Esophagus mucosa (tissue), 1 donor: ENCODE results near the gene UGT1A3. TPM values are rescaled to one million over a fixed set of nuclear protein-coding genes. Genes with fewer than 3 reads are reported as not detected.
"Not testable (repeated sequence)": the region's sequence is repeated elsewhere in the genome, so short reads cannot be mapped to it uniquely, and the experiment has no call there.

ENCODE experiments used
- ATAC-seq: fragments of 200-7000 bp; cut with Tn5 transposase; one replicate; pipeline ENCODE4 v1.9.1; 2020
- total RNA-seq: library from RNA; stranded (reverse); gene quantifications from one replicate; pipeline ENCODE4 v1.2.4, GENCODE V29; 2023
- donor health status: DM: yes; HTN: yes; CAD: no.

The UGT1A3 gene
- total RNA-seq, 1 donor from 2014 or later = 0.28 TPM

DNA sequence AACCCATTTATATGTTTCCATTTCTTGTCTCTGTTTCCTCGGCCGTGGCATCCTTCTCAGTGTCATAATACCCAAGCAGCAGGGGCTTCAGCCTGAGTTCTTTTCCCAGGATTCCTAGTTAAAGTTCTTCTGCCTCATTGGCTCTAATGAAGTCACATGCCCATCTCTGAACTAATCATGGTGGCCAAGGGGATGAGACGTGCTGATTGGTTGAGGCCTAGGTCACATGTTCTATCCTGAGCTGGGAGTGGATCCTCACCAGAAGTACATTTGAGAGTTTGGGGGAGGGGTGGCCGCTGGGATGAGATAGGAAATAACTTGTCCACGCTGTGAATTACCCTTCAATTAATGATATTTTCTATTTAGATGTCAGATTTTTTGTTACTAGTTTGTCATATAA is 19.9 kb upstream of the UGT1A3 start:
- no peak for ATAC-seq

DNA sequence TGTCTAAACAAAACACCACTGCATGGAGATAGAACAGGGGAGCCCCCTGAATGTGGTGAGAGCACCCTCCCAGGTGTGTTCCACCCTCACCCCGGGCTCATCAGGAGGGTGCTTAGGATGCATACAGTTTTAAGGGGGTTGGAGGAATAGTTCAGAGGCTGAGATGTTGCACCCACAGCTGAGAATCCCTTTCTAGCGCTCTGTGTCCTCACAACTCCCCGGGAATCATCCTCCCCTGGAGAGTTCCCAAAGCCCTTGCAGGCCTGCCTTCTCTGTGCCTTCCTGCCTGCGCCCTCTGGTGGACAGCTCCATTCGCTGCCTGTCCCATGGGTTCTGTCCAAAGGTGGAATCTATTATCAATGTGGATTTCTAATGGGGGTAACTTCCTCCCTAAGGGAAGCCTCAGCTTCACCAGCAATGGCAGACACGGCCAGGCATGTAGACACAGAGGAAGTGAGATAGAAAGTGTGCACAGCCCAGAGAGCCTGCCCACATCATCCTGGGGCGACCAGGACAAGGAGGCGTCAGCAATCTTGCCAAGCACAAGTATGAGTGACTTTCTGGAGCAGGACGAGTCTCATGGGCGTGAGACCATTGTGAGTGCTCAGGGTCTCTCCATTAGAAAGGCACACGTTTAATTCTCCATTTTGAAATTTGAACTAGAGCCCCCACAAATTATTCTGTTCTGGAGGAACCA is 17.4 kb upstream of the UGT1A3 start:
- ATAC-seq = peak; percentile 87

DNA sequence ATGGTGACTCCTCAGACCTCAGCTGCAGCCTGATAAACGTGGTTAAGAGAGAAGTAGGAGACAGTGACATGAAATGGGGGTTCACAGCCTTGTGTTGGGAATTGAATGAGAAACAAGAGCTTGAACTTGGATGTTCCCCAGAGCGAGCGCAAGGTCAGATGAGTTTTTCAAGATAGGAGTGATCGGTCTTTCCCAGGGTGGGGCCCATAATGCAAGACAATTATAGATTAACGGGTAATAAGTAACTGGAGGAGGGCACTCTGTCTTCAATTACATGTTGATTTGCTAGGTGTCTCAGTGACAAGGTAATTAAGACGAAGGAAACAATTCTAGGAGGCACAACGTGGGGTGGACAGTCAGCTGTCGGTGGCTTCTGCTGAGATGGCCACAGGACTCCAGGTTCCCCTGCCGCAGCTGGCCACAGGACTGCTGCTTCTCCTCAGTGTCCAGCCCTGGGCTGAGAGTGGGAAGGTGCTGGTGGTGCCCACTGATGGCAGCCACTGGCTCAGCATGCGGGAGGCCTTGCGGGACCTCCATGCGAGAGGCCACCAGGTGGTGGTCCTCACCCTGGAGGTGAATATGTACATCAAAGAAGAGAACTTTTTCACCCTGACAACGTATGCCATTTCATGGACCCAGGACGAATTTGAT is 16.1 kb upstream of the UGT1A3 start, which contains the start of gene UGT1A5:
Gene UGT1A5 (plus strand): TSS at position 297 of the 651 bp plus-strand sequence. CDS start 85 bp downstream, at position 382.
- no peak for ATAC-seq

DNA sequence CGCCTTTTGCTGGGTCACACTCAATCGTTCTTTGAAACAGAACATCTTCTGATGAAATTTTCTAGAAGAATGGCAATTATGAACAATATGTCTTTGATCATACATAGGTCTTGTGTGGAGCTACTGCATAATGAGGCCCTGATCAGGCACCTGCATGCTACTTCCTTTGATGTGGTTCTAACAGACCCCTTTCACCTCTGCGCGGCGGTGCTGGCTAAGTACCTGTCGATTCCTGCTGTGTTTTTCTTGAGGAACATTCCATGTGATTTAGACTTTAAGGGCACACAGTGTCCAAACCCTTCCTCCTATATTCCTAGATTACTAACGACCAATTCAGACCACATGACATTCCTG is 15.6 kb upstream of the UGT1A3 start:
- ATAC-seq = no peak

DNA sequence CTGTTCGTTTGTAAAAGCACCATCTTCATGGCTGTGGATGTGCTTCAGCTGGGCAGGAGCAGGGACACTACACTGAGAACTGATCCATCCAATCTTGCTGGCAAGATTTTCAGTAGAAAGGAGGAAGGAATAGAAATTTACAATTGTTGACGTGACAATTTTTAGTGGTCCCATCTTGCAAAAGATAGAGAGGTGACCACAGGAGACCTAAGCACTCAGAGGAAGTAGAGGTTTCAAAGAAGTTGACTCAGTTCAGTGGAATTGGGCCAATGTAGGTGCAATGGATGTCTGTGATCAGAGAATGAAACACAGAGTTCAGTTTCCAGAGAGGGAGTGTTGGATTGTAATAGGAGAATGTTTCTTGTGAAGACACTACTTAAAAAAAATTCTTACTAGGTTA is 14.7 kb upstream of the UGT1A3 start:
- ATAC-seq = no peak

DNA sequence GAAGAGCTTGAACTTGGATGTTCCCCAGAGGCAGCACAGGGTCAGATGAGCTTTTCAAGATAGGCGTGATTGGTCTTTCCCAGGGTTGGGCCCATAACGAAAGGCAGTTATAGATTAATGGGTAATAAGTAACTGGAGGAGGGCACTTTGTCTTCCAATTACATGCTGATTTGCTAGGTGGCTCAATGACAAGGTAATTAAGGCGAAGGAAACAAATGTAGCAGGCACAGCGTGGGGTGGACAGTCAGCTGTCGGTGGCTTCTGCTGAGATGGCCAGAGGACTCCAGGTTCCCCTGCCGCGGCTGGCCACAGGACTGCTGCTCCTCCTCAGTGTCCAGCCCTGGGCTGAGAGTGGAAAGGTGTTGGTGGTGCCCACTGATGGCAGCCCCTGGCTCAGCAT is 10.3 kb upstream of the UGT1A3 start, which contains the start of gene UGT1A4:
Gene UGT1A4 (plus strand): TSS at position 185 of the 400 bp plus-strand sequence. CDS start 85 bp downstream, at position 270.
- ATAC-seq = no peak

DNA sequence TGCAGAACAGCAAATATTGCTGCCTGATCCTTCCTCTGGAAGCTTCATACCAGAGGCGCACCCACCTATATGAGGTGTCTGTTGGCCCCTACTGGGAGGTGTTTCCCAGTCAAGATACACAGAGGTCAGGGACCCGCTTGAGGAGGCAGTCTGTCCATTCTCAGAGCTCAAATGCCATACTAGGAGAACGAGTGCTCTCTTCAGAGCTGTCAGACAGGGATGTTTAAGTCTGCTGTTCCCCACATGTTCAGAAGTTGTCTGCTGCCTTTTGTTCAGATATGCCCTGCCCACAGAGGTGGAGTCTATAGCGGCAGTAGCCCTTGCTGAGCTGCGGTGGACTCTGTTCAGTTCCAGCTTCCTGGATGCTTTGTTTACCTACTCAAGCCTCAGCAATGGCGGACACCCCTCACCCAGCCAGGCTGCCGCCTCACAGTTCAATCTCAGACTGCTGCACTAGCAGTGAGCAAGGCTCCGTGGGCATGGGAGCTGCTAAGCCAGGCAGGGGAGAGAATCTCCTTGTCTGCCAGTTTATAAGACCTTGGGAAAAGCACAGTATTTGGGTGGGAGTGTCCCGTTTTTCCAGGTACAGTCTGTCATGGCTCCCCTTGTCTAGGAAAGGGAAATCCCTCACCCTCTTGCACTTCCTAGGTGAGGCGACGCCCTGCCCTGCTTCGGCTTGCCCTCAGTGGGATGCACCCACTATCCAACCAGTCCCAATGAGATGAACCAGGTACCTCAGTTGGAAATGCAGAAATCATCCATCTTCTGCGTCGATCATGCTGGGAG is 8.2 kb downstream of the UGT1A3 start:
- ATAC-seq = not testable (repeated sequence)

DNA sequence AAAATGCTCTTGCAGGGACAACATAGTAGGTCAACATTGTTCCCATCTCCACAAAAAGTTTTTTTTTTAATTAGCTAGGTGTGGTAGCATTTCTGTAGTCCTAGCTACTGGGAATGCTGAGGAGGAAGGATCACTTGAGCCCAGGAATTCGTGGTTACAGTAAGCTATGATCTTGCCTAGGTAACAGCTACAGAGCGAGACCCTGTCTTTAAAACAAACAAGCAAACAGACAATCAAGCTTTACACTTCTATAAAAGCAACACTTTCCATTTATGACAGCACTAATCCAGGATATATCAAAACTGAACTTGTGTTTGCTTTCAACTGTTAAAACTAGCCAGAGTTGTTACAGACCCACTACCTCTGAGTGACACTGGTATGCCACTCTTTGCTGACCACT is 12.0 kb downstream of the UGT1A3 start:
- no peak for ATAC-seq

DNA sequence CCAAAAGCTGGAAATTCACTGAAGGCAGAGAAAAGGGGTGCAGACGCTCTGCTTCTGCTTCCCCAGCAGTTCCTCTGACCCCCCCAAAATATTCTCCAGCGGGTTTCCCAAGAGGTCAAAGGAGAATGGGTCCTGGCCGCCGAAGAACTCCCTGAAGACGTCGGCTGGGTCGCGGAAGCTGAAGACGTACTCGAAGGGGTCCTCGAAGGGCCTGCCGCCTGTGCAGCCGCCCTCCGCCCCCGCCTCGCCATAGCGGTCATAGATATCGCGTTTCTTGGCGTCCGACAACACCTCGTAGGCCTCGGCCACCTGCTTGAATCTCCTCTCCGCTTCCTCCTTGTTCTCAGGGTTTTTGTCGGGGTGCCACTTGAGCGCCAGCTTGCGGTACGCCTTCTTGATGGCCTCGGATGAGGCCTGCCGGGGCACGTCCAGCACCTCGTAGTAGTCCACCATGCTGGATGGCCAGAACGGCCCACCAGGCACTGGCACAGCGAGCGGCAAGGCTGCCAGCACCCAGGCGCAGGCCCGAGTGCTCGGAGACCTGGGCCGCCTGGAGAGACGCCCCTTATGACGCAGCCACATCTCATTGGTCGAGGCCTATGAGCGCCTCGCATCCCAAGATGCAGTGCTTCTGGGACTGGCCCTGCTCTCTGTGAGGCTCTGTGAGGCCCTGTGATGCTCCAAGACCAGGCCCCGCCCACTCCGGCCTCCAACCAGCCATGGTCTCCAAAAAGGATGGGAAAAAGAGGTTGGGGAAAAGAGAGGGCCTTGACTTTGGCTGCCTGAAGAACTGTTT is 14.8 kb downstream of the UGT1A3 start:
- ATAC-seq = no peak

DNA sequence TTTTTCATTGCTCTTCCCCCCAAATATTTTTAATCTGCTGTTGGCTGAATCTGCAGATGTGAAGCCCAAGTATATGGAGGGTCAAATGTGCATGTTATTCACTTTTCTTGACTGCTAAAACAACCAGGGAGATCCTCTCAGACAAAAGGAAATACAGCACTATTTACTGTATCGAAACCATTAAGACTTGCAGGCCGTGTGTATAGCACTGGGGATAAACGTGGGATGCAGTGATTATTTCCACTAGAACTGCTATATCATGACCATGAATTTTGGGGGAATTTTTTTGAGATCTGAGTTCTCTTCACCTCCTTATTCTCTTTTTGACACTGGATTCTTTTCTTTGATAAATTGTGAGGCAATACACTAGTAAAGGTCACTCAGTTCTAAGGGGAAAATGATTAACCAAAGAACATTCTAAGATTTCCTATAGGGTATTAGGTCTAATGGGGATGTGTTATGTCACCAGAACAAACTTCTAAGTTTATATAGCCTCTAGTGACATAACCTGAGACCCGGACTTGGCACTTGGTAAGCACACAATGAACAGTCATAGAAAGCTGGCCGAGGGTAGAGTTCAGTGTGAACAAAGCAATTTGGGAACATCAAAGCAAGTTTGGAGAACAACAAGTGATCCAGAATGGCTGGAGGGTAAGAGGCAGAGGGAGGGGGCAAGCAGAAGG is 16.4 kb downstream of the UGT1A3 start:
- ATAC-seq = no peak

DNA sequence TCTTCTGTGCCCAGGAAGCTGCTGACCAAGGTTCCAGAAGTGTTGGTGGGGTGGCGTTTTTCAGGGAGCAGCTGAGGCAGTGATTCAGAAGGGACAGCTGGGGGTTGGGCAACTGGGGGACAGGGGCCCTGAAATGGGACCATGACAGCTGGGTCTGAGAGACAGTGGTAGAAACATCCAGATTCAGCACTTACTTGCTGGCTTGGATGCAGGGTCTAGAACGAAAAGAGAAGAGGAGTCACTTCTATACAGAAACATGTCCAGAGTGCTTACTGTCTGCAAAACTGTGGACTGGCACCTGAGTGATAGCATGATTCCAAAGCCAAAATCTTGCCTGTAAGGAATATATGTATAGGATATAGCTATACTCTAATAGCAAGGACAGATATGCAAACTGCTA is 17.0 kb downstream of the UGT1A3 start:
- ATAC-seq = not testable (repeated sequence)

DNA sequence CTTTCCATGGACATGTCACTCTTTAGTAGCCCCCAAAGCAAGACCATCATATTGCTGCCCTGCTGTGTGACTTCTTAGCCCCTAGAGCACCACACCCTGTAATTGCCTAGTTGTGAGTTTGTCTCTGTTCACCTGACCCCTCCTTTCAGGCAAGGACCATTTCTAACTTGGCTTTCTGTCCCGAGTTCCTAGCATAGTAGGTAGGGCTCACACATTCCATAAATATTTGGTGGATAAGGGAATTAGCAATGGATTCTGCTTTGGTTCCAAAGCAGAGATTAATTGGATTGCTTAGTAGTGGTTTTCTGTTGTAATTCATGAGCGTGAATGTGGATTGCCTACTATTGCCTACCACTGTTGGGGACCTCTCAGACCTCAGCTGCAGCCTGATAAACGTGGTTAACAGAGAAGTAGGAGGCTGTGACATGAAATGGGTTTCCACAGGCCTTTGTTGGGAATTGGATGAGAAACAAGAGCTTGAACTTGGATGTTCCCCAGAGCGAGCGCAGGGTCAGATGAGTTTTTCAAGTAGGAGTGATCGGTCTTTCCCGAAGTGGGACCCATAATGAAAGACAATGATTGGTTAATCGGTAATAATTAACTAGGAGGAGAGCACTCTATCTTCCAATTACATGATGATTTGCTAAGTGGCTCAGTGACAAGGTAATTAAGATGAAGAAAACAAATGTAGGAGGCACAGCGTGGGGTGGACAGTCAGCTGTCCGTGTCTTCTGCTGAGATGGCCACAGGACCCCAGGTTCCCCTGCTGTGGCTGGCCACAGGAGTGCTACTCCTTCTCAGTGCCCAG is 17.8 kb downstream of the UGT1A3 start:
- ATAC-seq = no peak

DNA sequence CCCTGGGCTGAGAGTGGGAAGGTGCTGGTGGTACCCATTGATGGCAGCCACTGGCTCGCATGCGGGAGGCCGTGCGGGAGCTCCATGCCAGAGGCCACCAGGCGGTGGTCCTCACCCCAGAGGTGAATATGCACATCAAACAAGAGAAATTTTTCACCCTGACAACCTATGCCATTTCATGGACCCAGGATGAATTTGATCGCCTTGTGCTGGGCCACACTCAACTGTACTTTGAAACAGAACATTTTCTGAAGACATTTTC is 18.4 kb downstream of the UGT1A3 start:
- no peak for ATAC-seq

DNA sequence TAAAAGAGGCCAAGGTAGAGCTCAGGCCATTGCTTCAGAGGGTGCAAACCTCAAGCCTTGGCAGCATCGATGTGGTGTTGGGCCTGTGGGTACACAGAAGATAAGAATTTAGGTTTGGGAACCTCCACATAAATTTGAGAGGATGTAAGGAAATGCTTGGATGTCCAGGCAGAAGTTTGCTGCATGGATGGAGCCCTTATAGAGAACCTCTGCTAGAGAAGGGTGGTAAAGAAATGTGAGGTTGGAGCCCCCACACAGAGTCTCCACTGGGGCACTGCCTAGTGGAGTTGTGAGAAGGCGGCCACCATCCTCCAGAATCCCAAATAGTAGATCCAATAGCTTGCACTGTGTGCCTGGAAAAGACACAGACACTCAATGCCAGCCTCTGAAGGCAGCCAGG is 21.8 kb downstream of the UGT1A3 start:
- ATAC-seq = not testable (repeated sequence)

DNA sequence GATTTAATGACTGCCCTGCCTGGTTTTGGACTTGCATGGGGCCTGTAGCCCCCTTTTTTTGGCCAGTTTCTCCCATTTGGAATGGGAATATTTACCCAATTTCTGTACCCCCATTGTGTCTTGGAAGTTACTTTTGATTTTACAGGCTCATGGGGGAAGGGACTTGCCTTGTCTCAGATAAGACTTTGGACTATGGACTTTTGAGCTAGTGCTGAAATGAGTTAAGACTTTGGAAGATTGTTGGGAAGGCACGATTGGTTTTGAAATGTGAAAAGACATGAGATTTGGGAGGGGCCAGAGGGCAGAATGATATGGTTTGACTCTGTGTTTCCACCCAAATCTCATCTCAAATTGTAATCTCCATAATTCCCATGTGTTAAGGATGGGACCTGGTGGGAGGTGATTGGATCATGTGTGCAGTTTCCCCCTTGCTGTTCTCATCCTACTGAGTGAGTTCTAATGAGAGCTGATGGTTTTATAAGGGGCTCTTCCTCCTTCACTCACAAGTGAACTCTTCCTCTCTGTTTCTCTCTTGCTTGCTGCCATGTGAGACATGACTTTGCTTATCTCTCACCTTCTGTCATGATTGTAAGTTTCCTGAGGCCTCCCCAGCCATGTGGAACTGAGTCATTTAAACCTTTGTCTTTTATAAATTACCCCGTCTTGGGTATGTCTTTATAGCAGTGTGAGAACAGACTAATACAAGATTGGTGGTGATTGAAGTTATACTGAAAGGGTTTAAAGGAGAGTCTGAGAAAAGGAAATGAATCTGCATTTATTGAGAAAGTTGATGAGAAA is 22.6 kb downstream of the UGT1A3 start:
- ATAC-seq = not testable (repeated sequence)

DNA sequence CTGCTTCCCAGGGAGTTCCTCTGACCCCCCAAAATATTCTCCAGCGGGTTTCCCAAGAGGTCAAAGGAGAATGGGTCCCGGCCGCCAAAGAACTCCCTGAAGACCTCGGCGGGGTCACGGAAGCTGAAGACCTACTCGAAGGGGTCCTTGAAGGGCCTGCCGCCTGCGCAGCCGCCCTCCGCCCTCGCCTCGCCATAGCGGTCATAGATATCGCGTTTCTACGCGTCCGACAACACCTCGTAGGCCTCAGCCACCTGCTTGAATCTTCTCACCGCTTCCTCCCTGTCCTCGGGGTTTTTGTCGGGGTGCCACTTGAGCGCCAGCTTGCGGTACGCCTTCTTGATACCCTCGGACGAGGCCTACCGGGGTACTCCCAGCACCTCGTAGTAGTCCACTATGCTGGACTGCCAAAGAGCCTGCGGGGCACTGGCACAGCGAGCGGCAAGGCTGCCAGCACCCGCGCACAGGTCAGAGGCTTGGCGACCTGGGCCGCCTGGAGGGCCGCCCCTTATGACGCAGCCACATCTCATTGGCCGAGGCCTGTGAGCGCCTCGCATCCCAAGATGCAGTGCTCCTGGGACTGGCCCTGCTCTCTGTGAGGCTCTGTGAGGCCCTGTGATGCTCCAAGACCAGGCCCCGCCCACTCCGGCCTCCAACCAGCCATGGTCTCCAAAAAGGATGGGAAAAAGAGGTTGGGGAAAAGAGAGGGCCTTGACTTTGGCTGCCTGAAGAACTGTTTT is 26.2 kb downstream of the UGT1A3 start:
- ATAC-seq = no peak

DNA sequence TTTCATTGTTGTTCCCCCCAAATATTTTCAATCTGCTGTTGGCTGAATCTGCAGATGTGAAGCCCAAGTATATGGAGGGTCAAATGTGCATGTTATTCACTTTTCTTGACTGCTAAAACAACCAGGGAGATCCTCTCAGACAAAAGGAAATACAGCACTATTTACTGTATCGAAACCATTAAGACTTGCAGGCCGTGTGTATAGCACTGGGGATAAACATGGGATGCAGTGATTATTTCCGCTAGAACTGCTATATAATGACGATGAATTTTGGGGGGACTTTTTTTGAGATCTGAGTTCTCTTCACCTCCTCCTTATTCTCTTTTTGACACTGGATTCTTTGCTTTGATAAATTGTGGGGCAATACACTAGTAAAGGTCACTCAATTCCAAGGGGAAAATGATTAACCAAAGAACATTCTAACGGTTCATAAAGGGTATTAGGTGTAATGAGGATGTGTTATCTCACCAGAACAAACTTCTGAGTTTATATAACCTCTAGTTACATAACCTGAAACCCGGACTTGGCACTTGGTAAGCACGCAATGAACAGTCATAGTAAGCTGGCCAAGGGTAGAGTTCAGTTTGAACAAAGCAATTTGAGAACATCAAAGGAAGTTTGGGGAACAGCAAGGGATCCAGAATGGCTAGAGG is 27.7 kb downstream of the UGT1A3 start:
- ATAC-seq = no peak

DNA sequence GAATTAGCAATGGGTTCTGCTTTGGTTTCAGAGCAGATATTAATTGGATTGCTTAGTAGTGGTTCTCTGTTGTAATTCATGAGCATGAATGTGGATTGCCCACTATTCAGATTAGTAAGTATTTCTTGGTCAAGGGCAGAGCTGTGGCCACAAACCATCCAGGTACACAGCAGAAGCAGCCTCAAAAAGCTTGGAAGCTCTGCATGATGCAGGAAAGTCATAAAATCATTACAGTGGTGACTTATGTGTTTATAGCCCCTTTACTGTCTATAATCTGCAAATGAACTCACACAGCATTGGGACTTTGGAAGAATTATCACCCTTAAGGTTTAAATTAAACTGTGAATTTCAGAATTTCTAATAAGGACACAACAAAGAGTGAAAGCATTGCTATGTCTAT is 29.3 kb downstream of the UGT1A3 start:
- ATAC-seq = no peak

DNA sequence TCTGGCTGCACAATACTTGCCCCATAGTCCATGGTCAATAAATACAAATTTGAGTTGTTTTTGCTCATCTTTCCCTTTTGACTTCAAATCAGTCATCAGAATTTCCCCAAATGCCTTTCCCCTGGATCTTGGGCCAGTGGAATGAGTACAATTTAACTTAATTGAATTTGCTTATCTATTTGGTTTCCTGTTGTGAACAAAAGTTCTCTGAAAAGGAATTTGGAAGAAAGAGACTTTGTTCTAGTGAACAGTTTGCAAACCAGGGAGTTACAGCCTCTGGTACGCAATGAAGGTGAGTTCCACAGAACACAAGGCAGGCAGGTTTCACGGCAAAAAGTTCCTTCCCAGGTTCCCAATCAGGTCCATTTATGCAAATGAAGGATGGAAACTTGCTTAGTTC is 30.0 kb downstream of the UGT1A3 start:
- no peak for ATAC-seq
